Activated CD8-positive, alpha-beta memory T cell treated with anti-CD3 and anti-CD28 coated beads for 4 hours (primary cell): ENCODE data around the gene LCN9.
"Not testable (repeated sequence)": the region's sequence is repeated elsewhere in the genome, so short reads cannot be mapped to it uniquely, and the experiment has no call there.

Experiments used
- DNase-seq, 2 donors: peaks; one replicate each; pipeline ENCODE4 v3.0.0-alpha.2; 2020; ENCODE audit warnings: low read depth in 2 of 2

LCN9 gene, protein sequence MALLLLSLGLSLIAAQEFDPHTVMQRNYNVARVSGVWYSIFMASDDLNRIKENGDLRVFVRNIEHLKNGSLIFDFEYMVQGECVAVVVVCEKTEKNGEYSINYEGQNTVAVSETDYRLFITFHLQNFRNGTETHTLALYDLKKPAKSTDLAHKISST

DNA sequence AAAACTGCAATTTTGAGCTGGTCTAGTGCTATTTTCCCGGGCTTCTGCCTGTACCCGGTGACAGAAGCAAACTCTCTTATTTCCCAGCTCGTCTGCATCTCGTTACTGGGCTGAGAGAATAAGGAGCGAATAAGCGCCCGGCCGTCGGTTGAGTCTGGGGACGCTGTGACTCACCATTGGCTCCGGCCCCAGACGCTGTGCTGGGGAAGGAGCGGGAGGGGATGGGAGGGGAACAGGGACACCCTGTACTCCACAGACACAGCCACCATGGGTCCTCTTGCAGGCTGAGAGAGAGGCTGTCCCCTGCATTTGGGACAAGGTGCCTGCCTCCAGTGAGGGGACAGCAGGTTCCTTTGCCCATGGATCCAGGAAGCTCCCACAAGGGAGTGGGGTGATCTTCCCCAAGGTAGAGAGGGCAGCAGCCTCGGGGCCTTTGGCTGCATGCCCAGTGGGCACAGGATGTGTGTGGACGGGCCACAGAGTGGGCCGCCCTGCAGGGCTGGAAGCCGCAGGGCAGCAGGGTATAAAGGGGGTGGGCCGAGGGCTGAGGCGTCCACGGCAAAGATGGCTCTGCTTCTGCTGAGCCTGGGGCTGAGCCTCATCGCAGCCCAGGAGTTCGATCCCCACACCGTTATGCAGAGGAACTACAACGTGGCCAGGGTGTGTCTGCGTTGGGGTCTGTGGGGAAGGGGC, at the start of gene LCN9:
Gene LCN9, plus strand, starts transcription at position 552 of the 693 bp plus-strand sequence. Its CDS starts 13 bp downstream, at position 565.
- DNase-seq: no peak

DNA sequence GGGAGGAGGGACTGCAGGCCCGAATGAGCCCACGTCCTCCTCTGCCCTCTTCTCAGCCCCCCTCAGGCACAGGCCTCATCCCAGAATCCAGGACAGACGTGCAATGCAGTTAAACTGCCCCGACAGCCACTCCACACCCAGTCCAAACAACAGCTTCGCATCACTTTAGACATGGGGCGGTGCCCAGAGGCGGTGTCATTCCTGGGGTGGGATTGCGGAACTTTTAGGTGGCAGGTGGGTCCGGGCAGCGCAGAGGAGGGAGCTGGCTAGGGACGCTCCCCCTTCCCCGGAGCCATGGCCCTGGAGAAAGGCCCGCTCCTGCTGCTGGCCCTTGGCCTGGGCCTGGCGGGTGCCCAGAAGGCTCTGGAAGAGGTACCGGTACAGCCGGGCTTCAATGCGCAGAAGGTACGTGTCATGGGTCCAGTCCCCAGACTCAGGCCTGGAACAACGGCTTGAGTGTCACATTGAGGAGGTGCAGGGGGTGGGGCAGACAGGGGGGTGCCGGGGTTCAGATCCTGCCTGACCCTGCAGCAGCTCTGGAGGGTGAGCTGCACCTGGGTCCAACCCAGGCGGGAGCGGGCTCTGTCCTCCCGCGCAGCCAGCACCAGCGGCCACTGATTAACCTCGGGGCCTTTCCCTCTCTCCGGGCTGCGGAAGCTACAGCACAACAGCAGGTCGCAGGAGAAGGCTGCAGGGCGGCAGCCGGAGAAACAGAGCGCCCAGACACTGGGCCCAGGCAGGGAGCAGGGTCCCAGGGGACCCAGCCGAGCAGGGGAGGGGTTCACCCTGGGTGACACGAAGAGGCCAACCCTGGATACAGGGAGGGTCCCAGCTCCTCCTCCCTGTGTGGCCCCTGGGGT, 48.9 kb upstream of the LCN9 start:
- no peak for DNase-seq

DNA sequence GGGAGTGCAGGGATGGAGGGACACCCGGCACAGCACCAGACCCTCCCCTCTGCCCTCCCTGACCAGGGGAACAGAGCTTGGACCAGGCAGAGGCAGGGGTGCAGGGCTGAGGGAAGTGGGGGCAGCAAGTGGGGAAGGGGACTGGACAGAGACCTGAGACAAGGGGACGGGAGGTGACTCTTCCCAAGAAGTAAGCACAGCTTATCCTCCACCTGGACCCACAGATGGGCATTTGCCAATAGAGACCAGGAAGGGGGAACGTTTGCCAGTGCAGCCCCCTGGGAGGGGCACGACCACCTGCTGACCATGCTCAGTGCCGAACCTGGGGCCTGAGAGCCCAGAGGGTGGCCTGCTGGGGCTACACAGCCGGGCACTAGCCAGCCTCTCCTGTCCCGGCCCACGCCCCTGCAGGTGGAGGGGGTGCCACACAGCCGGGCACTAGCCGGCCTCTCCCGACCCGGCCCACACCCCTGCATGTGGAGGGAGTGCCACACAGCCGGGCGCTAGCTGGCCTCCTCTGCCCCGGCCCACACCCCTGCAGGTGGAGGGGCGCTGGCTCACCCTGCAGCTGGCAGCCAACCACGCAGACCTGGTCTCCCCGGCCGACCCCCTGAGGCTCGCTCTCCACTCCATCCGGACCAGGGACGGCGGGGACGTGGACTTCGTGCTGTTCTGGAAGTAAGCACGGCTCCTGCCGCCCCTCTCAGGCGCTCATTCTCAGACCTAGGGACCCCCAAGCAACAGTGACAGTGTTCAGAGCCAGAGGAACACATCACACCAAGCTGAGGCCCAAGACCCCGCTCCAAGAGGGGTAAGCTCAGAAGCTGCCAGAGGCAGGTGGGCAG, 48.1 kb upstream of the LCN9 start:
- no peak for DNase-seq

DNA sequence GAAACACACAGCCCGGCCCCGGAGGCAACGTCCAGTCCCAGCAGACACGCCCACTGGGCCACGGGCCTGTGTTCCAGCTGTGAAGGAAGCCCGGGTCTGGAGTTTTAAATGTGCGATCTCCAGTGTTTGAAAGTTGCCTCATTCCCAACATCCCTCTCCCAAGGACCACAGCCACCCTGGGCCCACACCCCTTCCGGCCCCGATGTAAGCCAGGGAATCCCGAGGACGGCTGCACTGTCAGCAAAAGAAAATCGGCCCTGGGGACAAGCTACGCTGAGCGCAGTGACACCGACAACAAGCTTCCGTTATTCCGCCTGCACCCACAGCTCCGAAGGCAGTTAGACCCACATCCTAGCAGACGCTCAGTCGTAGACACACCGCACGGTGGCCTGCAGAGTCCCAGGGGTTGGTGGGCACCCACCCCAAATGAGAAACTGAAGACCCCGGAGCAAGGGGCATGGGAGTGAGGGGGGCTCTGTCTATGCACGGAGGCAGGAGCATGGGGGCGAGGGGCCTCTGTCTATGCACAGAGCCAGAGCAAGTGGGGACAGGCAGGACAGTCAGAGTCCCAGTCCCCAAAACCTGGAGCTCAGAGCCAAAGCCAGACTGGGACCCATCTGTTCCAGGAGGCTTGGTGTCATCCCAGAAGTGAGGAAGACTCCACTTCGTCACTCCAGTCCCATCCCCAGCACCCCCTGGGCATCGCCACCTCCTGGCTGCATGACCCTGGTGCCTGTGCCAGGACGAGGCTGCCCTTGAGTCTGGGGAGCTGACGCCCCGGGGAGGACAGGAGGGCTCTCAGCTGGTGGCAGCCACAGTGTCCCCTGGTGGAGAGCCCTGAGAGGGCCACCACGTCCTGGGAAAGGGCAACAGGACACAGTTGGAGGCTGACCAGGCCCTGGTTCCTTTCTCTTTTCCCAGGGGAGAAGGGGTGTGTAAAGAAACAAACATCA, 47.2 kb upstream of the LCN9 start:
- DNase-seq: no peak

DNA sequence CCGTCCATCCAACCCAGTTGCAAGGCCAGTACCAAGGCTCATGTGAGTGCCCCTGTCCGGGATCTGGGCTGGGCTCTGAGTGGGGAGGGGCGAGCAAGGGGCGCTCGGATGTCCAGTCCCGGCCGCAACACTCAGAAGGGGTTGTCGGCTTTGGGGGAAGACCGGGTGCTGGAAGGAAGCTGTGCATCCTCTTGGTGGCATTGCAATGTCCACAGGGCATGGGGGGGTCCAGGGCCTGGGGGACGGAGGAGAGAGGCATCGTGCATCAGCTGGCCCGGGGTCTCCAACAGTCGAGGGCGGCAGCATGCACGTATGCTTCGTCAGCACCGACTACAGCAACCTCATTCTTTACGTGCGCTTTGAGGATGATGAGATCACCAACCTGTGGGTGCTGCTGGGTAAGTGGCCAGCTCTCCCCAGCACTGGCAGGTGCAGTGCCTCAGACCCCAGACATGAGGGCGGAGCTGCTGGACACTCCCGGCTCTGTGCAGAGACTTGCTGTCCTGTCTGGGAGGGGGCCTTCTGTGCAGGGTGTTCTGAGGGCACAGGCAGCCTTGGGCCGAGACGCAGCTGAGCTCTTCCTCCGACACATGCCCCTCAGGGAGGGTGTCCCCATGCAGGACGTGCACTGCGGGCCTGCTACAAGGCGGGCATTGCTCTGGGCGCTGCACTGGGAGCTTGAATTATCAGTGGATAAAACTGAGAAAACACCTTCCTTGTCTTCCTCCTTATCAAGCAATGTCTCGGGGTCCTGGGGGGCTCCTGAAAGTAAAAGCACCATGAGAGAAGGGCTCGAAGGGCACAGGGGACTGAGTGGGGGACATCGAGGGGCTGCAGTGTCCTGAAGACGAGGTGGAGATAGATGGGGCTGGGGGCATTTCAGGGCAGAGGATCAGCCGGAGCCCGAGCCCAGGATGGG, 46.2 kb upstream of the LCN9 start:
- DNase-seq: no peak

DNA sequence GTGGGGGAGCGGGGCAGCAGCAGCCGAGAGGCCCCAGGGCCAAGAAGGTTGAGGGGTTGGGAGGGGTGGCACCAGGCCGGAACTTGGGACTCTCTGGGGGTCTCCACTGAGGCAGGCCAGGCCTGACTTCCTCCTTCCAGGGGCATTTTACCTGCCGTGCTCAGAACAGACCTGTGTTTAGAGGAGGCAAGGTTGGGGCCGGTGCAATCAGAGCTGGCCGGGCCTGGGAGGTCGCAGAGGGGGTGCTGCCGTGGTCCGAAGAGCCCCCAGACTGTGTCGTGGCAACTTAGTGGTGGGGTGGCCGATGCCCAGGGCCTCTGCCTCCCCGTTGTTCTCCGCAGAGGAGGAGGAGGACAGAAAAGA, 45.6 kb upstream of the LCN9 start:
- no peak for DNase-seq

DNA sequence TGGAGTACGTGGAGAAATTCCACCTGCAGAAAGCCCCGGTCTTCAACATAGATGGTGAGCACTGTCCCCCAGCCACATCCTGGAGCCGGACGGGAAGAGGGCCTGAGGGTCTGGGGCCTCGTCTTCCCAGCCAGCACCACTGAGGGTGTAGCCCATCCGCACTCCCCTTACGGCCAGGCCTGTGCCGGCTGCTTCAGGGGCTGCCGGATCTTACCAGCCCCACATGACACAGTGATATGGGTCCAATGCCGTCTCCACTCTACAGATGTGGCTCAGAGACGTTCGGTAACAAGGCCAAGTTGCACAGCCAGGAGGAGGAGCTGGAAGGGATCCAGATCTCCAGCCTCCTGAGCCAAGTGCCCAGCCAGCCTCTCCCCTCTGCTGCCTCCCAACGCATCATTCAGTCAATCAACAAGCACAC, 45.1 kb upstream of the LCN9 start:
- DNase-seq: no peak

DNA sequence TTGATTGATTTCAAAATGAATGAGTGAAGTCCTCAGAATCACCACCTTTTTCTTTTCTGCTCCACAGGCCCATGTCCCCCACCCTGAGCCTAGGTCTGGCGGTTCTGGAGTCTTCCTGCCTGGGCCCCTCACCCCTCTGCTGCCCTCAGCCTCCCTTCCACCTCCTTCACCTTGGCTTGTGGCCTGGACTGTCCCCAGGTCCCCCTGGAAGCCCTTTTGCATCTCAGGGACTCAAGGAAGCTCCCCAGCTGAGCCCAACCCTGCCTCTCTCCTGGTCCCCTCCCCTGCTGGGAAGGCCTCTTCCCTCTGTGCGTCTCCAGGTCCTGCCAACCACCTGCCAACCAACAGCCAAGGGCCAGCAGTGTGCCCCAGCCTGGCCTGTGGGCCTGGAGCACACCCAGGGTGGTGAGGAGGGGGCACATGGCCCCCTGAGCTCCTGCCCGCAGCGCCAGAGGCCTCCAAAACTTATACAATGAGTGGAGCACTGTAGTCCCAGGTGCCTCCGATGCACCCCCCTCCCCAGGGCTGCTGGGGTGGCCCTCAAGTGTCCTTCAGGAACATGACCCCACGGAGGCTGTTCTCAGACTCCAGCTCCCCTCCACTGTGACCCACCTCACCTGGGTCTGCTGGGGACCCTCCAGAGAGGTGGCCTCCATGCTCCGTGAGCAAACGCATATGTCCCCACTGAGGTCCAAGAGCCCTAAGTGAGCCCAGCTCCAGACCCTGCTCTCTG, 44.1 kb upstream of the LCN9 start:
- no peak for DNase-seq

DNA sequence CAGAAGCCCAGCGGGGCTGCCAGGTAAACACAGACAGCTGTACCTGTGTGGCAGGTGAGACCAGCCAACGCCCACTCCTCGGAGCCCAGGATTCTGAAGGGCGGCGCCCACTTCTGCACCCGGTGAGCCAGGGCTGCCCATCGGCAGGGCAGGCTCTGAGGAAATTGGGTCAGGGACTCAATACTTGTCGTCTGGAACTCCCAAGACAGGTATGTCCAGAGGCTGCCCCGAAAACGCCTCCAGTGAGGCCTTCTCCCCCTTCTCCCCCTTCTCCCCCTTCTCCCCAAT, 43.6 kb upstream of the LCN9 start:
- DNase-seq: no peak

DNA sequence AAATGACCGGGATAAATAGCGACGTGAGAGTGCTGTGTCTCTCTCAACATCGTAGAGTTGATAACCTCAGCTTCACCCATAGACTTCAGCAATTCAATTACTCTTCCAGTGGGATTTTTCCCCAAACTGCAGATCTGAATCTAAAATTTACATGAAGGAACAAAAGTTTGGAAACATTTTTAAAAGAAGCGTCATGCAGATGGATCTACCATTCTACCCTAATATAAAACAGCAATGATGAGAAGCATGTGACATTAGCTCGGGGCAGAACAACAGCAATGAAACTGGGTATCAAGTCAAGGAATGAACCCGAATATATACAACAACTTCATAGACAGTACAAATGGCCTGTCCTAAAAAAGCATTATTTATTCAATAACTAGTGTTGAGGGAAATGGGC, 42.6 kb upstream of the LCN9 start:
- no peak for DNase-seq

DNA sequence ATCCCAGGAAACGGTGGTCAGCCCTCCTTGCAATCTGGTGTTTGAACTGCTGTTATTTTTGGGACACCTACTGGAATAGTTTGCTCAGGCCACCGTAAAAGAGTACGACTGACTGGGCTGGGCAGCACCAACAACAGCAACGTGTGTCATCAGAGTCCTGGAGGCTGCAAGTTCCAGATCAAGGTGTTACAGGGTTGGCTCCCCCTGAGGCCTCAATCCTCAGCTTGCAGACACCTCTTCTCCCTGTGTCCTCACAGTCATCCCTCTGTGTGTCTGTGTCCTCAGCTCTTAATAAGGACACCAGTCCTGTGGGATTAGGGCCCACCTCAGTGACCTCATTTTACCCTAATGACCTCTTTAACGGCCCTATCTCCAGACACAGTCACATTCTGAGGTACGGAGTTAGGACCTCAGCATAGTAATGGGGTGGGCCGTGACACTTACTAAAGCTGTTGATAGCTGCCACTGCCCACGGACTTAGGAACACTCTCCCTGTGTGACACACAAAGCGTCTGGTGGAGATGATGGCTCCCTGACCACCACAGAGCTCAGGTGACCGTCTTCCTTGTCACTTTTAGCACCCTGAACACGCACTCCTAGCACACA, 40.6 kb upstream of the LCN9 start:
- no peak for DNase-seq

DNA sequence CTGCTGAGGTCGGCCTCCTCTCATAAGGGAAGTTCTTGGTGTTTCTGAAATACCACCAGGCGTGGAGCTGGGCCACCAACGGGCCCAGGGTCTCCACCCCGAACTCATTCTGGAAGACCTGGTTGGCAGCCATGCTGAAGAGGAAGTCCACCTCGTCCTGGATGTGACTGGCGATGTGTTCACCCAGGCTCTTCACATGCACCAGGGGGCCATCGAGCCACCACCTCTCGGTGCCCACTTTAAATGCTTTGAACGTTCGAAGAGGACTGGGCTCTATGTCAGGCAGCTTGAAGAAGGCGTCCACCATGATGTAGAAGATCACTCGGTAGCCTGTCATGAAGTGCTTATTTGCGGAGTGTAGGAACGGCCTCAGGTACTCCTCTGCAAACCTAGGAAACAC, 38.8 kb upstream of the LCN9 start:
- no peak for DNase-seq

DNA sequence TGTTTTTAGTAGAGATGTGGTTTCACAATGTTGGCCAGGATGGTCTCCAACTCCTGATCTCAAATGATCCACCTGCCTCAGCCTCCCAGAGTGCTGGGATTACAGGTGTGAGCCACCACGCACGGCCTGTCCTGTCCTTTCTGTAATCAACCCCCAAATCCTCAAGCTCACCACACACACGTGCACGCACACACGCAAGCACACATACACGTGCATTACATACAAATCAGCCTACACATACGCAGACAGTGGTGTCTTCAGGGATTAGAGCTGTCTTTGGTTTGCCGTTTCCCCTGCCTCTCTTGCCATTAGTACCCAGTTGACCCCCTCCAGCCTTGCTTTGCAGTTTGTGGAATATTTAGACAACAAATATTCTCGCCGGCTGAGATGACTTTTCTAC, 30.3 kb upstream of the LCN9 start:
- DNase-seq: no peak

DNA sequence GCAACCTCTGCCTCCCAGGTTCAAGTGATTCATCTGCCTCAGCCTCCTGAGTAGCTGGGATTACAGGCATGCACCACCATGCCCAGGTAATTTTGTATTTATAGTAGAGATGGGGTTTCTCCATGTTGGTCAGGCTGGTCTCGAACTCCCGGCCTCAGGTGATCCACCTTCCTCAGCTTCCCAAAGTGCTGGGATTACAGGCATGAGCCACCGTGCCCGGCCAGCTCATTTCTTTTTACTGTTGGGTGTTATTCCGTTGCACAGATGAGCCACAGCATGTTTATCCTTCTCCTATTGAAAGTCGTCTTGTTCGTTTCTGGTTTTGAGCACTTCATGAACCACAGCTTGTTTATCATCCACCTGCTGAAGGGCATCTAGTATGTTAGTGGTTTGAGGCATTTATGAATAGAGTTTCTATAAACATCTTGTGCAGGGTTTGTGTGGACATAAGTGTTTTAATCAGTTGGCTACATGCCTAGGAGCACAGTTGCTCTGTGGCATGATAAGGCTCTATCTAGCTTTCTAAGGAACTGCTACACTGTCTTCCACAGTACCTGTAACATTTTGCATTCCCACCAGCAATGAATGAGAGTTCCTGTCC, 26.1 kb upstream of the LCN9 start:
- not testable (repeated sequence) for DNase-seq

DNA sequence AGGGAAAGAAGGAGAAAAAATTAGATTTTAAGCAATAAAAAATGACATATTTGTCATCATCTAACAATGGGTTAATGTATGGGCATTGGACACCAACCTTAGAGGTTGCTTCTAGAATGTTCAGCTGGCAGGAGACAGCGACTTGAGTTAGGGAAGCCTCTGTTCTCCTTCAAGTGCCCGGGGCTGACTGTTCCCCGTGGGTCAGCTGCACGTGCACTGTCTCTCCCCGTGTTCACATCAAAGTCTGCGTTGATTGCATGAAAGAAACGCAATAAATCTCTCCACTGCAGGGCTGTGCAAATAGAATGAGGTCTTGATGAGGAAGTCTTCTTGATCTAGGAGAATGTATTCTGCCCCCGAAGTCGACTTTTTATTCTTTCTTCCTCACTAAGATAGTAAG, 23.9 kb upstream of the LCN9 start, which contains the start of gene GLT6D1:
Gene GLT6D1, minus strand, starts transcription at position 345 of the 400 bp plus-strand sequence. CDS start 353 bp downstream, outside the sequence.
- no peak for DNase-seq

DNA sequence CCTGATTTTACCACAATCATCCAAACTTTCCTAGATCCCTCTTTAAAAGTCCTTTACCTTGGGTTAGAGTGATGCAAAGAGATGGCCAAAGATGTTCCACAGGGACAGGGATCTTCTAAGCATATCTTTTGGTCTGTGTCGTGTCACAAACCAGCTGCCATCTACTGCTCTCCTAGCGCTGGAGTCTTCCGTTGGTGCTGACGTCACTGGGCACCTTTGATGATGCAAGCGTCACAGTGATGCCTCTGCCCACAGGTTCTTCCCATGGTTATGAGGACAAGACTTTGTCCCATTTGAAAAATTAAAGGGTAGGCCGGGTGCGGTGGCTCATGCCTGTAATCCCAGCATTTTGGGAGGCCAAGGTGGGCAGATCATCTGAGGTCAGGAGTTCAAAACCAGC, 22.1 kb upstream of the LCN9 start:
- DNase-seq: no peak

DNA sequence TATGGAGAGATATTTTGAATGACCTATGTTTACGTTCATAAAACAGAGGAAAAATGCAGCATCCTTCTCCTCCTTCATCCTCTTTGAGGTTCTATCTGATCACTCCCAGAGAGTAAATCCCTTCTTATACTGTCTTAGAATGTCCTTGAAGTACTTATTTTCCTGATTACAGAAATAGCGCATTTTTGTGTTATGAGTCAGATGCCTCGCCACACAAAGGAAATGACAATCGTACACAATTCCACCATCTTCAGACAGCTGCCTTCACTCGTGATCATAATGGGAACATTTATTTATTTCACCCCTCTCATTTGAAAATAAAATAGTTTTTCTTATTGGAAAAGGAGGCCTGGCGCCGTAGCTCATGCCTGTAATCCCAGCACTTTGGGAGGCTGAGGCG, 21.4 kb upstream of the LCN9 start:
- DNase-seq: no peak

DNA sequence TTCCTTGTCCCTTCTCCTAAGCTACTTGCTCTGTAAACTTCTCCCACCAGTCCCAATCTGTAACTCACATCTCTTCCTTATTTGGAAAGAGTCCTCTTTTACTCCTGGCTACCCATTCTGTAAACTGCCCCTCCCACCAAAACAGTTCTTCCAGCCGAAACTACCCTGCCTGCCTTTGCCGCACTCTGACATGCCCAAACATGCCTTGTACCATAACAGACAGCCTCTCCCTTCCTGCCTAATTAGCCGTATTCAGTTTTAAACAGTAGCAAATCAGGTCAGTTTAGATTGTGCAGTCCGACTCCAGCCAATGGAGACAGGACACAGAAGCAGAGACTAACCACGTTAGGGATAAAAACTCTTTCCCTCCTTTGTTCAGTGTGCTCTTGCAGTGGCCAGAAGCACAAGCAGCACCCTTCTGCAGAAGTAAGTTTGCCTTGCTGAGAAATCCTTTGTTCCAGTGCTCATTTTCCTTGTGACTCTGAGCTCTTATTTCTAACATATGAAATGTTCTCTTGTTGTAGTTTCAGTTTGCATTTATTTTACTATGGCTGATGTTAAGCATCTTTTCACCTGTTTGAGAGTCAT, 18.4 kb upstream of the LCN9 start:
- DNase-seq: no peak
